Mucosa of rectum (tissue), 2 donors: ENCODE measurements around the gene CHN2.

Experiments
- H3K27ac ChIP-seq, 2 donors: one replicate each; pipeline ENCODE4 v1.7.0; 2013; ENCODE audit warnings: inconsistent platforms in 2 of 2, low read depth in 2 of 2, low read length in 2 of 2
- H3K27me3 ChIP-seq, 2 donors: one replicate each; pipeline ENCODE4 v1.7.0; 2013; ENCODE audit warnings: low read length in 2 of 2; ENCODE audit not compliant: control insufficient read depth in 2 of 2, insufficient read depth in 2 of 2
- H3K36me3 ChIP-seq, 2 donors: one replicate each; pipeline ENCODE4 v1.7.0; 2013; ENCODE audit warnings: low read length in 2 of 2; ENCODE audit not compliant: control insufficient read depth in 2 of 2, insufficient read depth in 2 of 2
- H3K4me1 ChIP-seq, 2 donors: one replicate each; pipeline ENCODE4 v1.7.0; 2013; ENCODE audit warnings: low read length in 2 of 2, mild to moderate bottlenecking in 1 of 2; ENCODE audit not compliant: control insufficient read depth in 2 of 2, insufficient read depth in 2 of 2
- H3K4me3 ChIP-seq, 2 donors: one replicate each; pipeline ENCODE4 v1.7.0; 2013; ENCODE audit warnings: low read length in 2 of 2
- H3K9ac ChIP-seq, 2 donors: one replicate each; pipeline ENCODE4 v1.7.0; 2013; ENCODE audit warnings: low read length in 2 of 2, low read depth in 1 of 2, mild to moderate bottlenecking in 1 of 2
- H3K9me3 ChIP-seq, 2 donors: one replicate each; pipeline ENCODE4 v1.7.0; 2013; ENCODE audit warnings: low read length in 2 of 2; ENCODE audit not compliant: control insufficient read depth in 2 of 2
- donor health status: healthy.
- donor health status: Normal muscosa, but diverticular disease.

Gene CHN2

GRCh38 chr7:29328811-29329210 is 134.2 kb downstream of the CHN2 start:
- Histone ChIP-seq H3K9ac (no peak overlapping the region), H3K27me3 (no peaks in the 10 kb centered on the region), H3K4me3 (no peak overlapping the region), H3K36me3 (no peaks in the 10 kb centered on the region), H3K4me1 (peaks cover 9 to 23% of the 10 kb centered on the region in 2 donors), H3K9me3 (no peaks in the 10 kb centered on the region), H3K27ac (peak overlapping the region in 1 of 2 donors; percentile 31)

GRCh38 chr7:29329686-29330085 is 135.1 kb downstream of the CHN2 start:
- peak overlapping the region in 1 of 2 donors; percentile 31 for H3K27ac ChIP-seq
- H3K9me3 ChIP-seq, result no peaks in the 10 kb centered on the region
- H3K4me1 ChIP-seq, result peaks cover 9 to 23% of the 10 kb centered on the region in 2 donors
- no peaks in the 10 kb centered on the region for H3K27me3 ChIP-seq
- no peak overlapping the region for H3K9ac ChIP-seq
- H3K4me3 ChIP-seq, result no peak overlapping the region
- H3K36me3 ChIP-seq, result no peaks in the 10 kb centered on the region

- no peak overlapping the region for H3K9ac ChIP-seq
- no peaks in the 10 kb centered on the region for H3K27me3 ChIP-seq
- peaks cover 9 to 23% of the 10 kb centered on the region in 2 donors for H3K4me1 ChIP-seq
- H3K4me3 ChIP-seq, result no peak overlapping the region
- H3K36me3 ChIP-seq, result no peaks in the 10 kb centered on the region
- H3K9me3 ChIP-seq, result no peaks in the 10 kb centered on the region
- no peak overlapping the region for H3K27ac ChIP-seq
Observed at GRCh38 chr7:29330136-29330535, 135.6 kb downstream of the CHN2 start.

- H3K27ac ChIP-seq, result no peak overlapping the region
- no peak overlapping the region for H3K4me3 ChIP-seq
Observed at GRCh38 chr7:29331163-29331562, 136.6 kb downstream of the CHN2 start.

GRCh38 chr7:29332042-29332811 is 137.7 kb downstream of the CHN2 start:
- Histone ChIP-seq H3K4me1 (peaks cover 9 to 26% of the 10 kb centered on the region in 2 donors), H3K36me3 (no peaks in the 10 kb centered on the region), H3K4me3 (no peak overlapping the region), H3K27me3 (no peaks in the 10 kb centered on the region), H3K27ac (no peak overlapping the region), H3K9ac (no peak overlapping the region), H3K9me3 (no peaks in the 10 kb centered on the region)

More at GRCh38 chr7:29331163-29331562, 136.6 kb downstream of the CHN2 start:
- Histone ChIP-seq H3K36me3 (no peaks in the 10 kb centered on the region), H3K9ac (no peak overlapping the region), H3K4me1 (peaks cover 9 to 24% of the 10 kb centered on the region in 2 donors), H3K27me3 (no peaks in the 10 kb centered on the region), H3K9me3 (no peaks in the 10 kb centered on the region)

- H3K4me1 ChIP-seq, result peaks cover 8 to 19% of the 10 kb centered on the region in 2 donors
- H3K9ac ChIP-seq, result no peak overlapping the region
- no peak overlapping the region for H3K27ac ChIP-seq
- no peaks in the 10 kb centered on the region for H3K9me3 ChIP-seq
- H3K36me3 ChIP-seq, result no peaks in the 10 kb centered on the region
- H3K27me3 ChIP-seq, result no peaks in the 10 kb centered on the region
- no peak overlapping the region for H3K4me3 ChIP-seq
Observed at GRCh38 chr7:29332875-29333855, 138.6 kb downstream of the CHN2 start.

- peaks cover 2 to 7% of the 10 kb centered on the region in 2 donors for H3K4me1 ChIP-seq
- H3K9me3 ChIP-seq, result no peaks in the 10 kb centered on the region
- no peaks in the 10 kb centered on the region for H3K36me3 ChIP-seq
- H3K27me3 ChIP-seq, result no peaks in the 10 kb centered on the region
- H3K9ac ChIP-seq, result peak overlapping the region in 1 of 2 donors; percentile 6
- H3K4me3 ChIP-seq, result no peak overlapping the region
- no peak overlapping the region for H3K27ac ChIP-seq
Observed at GRCh38 chr7:29335188-29336083, 140.9 kb downstream of the CHN2 start.

GRCh38 chr7:29337546-29338116 is 143.1 kb downstream of the CHN2 start:
- peak overlapping the region in 1 of 2 donors; percentile 3 for H3K27ac ChIP-seq
- no peak overlapping the region for H3K9ac ChIP-seq
- H3K36me3 ChIP-seq, result no peaks in the 10 kb centered on the region
- no peaks in the 10 kb centered on the region for H3K27me3 ChIP-seq
- peak overlapping the region in 1 of 2 donors; percentile 37 for H3K4me3 ChIP-seq
- H3K9me3 ChIP-seq, result no peaks in the 10 kb centered on the region
- peaks cover 2 to 7% of the 10 kb centered on the region in 2 donors for H3K4me1 ChIP-seq

GRCh38 chr7:29340696-29341095 is 146.1 kb downstream of the CHN2 start:
- H3K27me3 ChIP-seq, result no peaks in the 10 kb centered on the region
- H3K9me3 ChIP-seq, result no peaks in the 10 kb centered on the region
- peaks cover 2 to 7% of the 10 kb centered on the region in 2 donors for H3K4me1 ChIP-seq
- H3K9ac ChIP-seq, result no peak overlapping the region
- H3K4me3 ChIP-seq, result no peak overlapping the region
- no peak overlapping the region for H3K27ac ChIP-seq
- no peaks in the 10 kb centered on the region for H3K36me3 ChIP-seq
